GM12878 (cell line): Measurements from ENCODE around the gene ACRBP. TPM values are rescaled to one million over a fixed set of nuclear protein-coding genes. Genes with fewer than 3 reads are reported as not detected.
A peak's percentile ranks its signal among the peaks of the same experiment; 100 is the strongest.

ENCODE experiments used
- ATAC-seq: fragments of 200-7000 bp; cut with Tn5 transposase; 3 replicates; pipeline ENCODE4 v1.9.1; 2020; ENCODE audit warnings: mild to moderate bottlenecking, moderate library complexity
- BruUV-seq: library from RNA; stranded (reverse); fragments of 400-500 nt; replicated peaks from 2 replicates; lab custom pipeline; 2021; lab: Mats Ljungman, UMichigan
- CTCF ChIA-PET: fragments of 300-600 bp; sonication (Branson Sonifier 250); formaldehyde crosslinking; extraction: SDS; loops from one replicate; lab custom pipeline; 2021; ENCODE audit warnings: inconsistent platforms; lab: Yijun Ruan, JAX
- POLR2A ChIA-PET: fragments of 350-600 bp; formaldehyde crosslinking; extraction: SDS; loops from one replicate; lab custom pipeline; 2021; ENCODE audit warnings: inconsistent platforms; lab: Charles Lee
- RAD21 ChIA-PET: fragments of 300-600 bp; sonication (Branson Sonifier 250); formaldehyde crosslinking; loops from one replicate; lab custom pipeline; 2023; ENCODE audit warnings: antibody characterized with exemption; ENCODE audit not compliant: unreplicated experiment; lab: Charles Lee
- SMC1A ChIA-PET: fragments of 300-600 bp; sonication (Branson Sonifier 250); formaldehyde crosslinking; loops from one replicate; lab custom pipeline; 2023; ENCODE audit not compliant: unreplicated experiment, uncharacterized antibody; lab: Charles Lee
- DNase-seq: peaks from one replicate; pipeline ENCODE4 v3.0.0-alpha.2; 2011; ENCODE audit warnings: low read depth, low spot score
- FAIRE-seq: peaks from 3 replicates; lab custom pipeline; 2011; peaks lifted over from hg19 to GRCh38; lab: Jason Lieb, UNC
- H2AFZ ChIP-seq: 2 replicates; pipeline ENCODE4 v1.6.0; 2011; ENCODE audit warnings: low read depth, low read length, control low read depth; ENCODE audit not compliant: control insufficient read depth
- H3K27ac ChIP-seq: 2 replicates; pipeline ENCODE4 v1.5.1; 2011; ENCODE audit warnings: control low read depth; ENCODE audit not compliant: control insufficient read depth, insufficient read depth
- H3K27me3 ChIP-seq, 2 experiments: replicated peaks in 1 of 2; 2 replicates each; pipeline versions ENCODE4 v1.6.0 to v1.6.1; 2011; ENCODE audit warnings: low read length in 1 of 2; ENCODE audit not compliant: control insufficient read depth in 2 of 2, insufficient read depth in 2 of 2
- H3K36me3 ChIP-seq, 2 experiments: 2 replicates each; pipeline ENCODE4 v1.5.1; 2011; ENCODE audit warnings: low read length in 1 of 2; ENCODE audit not compliant: control insufficient read depth in 2 of 2, insufficient read depth in 2 of 2
- H3K4me1 ChIP-seq: 2 replicates; pipeline ENCODE4 v1.6.1; 2011; ENCODE audit warnings: mild to moderate bottlenecking, low read length, moderate library complexity, mixed read lengths; ENCODE audit not compliant: control insufficient read depth, insufficient read depth
- H3K4me2 ChIP-seq: 2 replicates; pipeline ENCODE4 v1.6.0; 2011; ENCODE audit warnings: control low read depth; ENCODE audit not compliant: control insufficient read depth, insufficient read depth
- H3K4me3 ChIP-seq: fragments of 200-600 bp; sonication (generic); 2 replicates; pipeline ENCODE4 v1.5.1; 2016
- H3K79me2 ChIP-seq: 2 replicates; pipeline ENCODE4 v1.6.0; 2011; ENCODE audit warnings: low read length; ENCODE audit not compliant: control insufficient read depth, insufficient read depth
- H3K9ac ChIP-seq: 2 replicates; pipeline ENCODE4 v1.8.0; 2011; ENCODE audit warnings: low read length, control low read depth, mixed read lengths; ENCODE audit not compliant: control insufficient read depth, insufficient read depth
- H3K9me3 ChIP-seq: replicated peaks from 3 replicates; pipeline ENCODE4 v1.5.1; 2011; ENCODE audit warnings: mild to moderate bottlenecking, low read length; ENCODE audit not compliant: control insufficient read depth, insufficient read depth
- H4K20me1 ChIP-seq: 2 replicates; pipeline ENCODE4 v1.6.0; 2011; ENCODE audit not compliant: control insufficient read depth, insufficient read depth
- CBX3 ChIP-seq: fragments of 200-600 bp; sonication (generic); IDR thresholded peaks from 2 replicates; pipeline ENCODE4 v1.6.1; 2016; ENCODE audit warnings: low read depth, borderline replicate concordance
- CTCF ChIP-seq, 3 experiments: IDR thresholded peaks in 2 of 3; conservative IDR thresholded peaks in 1 of 3; 2 replicates each; pipeline ENCODE4 v1.5.1; 2011; ENCODE audit warnings: low read depth in 3 of 3, low read length in 3 of 3, mild to moderate bottlenecking in 3 of 3, control low read depth in 2 of 3, moderate library complexity in 2 of 3, inconsistent platforms in 1 of 3, mixed read lengths in 1 of 3; ENCODE audit not compliant: control insufficient read depth in 2 of 3, insufficient read depth in 1 of 3; ENCODE audit errors: extremely low read depth in 1 of 3
- ELK1 ChIP-seq: IDR thresholded peaks from 2 replicates; pipeline ENCODE4 v1.6.1; 2012; ENCODE audit warnings: low read depth, low read length, improper control_type of control experiment
- FOXM1 ChIP-seq: IDR thresholded peaks from 2 replicates; pipeline ENCODE4 v1.6.1; 2012; ENCODE audit warnings: low read depth, mild to moderate bottlenecking, inconsistent platforms, low read length, moderate library complexity
- GATAD2B ChIP-seq: fragments of 450-650 bp; conservative IDR thresholded peaks from 2 replicates; pipeline ENCODE4 v1.6.1; 2017; ENCODE audit warnings: low read depth, mild to moderate bottlenecking, moderate library complexity
- IRF4 ChIP-seq: IDR thresholded peaks from 2 replicates; pipeline ENCODE4 v1.6.1; 2011; ENCODE audit warnings: low read depth, low read length
- JUNB ChIP-seq: IDR thresholded peaks from 2 replicates; pipeline ENCODE4 v1.6.1; 2016; ENCODE audit warnings: antibody characterized with exemption, mild to moderate bottlenecking
- MEF2B ChIP-seq: fragments of 450-650 bp; IDR thresholded peaks from 2 replicates; pipeline ENCODE4 v1.6.1; 2018; ENCODE audit warnings: mild to moderate bottlenecking, moderate library complexity; ENCODE audit not compliant: partially characterized antibody, poor library complexity, severe bottlenecking
- MYC ChIP-seq: IDR thresholded peaks from 2 replicates; pipeline ENCODE4 v1.6.1; 2011; ENCODE audit warnings: mild to moderate bottlenecking, low read length, moderate library complexity, inconsistent platforms; ENCODE audit not compliant: insufficient read depth, insufficient replicate concordance, insufficient read length, severe bottlenecking
- NFXL1 ChIP-seq: fragments of 450-650 bp; IDR thresholded peaks from 2 replicates; pipeline ENCODE4 v1.6.1; 2017; ENCODE audit warnings: antibody characterized with exemption, mild to moderate bottlenecking, borderline replicate concordance
- PML ChIP-seq: IDR thresholded peaks from 2 replicates; pipeline ENCODE4 v1.6.1; 2012; ENCODE audit warnings: low read length, inconsistent platforms
- RAD21 ChIP-seq: IDR thresholded peaks from 2 replicates; pipeline ENCODE4 v1.6.1; 2011; ENCODE audit warnings: mild to moderate bottlenecking, low read depth, low read length, moderate library complexity; ENCODE audit not compliant: insufficient read depth
- SMC3 ChIP-seq: IDR thresholded peaks from 2 replicates; pipeline ENCODE4 v1.6.1; 2011; ENCODE audit warnings: low read length, improper control_type of control experiment, borderline replicate concordance
- TAF1 ChIP-seq: IDR thresholded peaks from 2 replicates; pipeline ENCODE4 v1.6.1; 2011; ENCODE audit warnings: mild to moderate bottlenecking, low read depth, low read length, borderline replicate concordance
- USF2 ChIP-seq: IDR thresholded peaks from 2 replicates; pipeline ENCODE4 v1.6.1; 2011; ENCODE audit warnings: low read depth, low read length, improper control_type of control experiment, borderline replicate concordance
- ZBTB33 ChIP-seq: fragments of 450-650 bp; IDR thresholded peaks from 2 replicates; pipeline ENCODE4 v1.6.1; 2017; ENCODE audit warnings: mild to moderate bottlenecking
- ZNF217 ChIP-seq: fragments of 450-650 bp; IDR thresholded peaks from 2 replicates; pipeline ENCODE4 v1.6.1; 2017; ENCODE audit warnings: antibody characterized with exemption, mild to moderate bottlenecking
- WGBS: methylation state at CpG from one replicate; pipeline ENCODE4 v1.1.6; 2016; ENCODE audit warnings: low lambda C conversion rate; ENCODE audit not compliant: insufficient replicate concordance, insufficient coverage; ENCODE audit errors: missing lambda C conversion rate; 5-methylcytosine and 5-hydroxymethylcytosine counted together
- in situ Hi-C: fragments of 300-500 bp; cut with MboI; formaldehyde crosslinking; loops from 9 replicates; pipeline ENCODE4 v1.14.3; 2018; ENCODE audit warnings: mixed read lengths
- intact Hi-C: fragments of 100-400 bp; cut with micrococcal nuclease; formaldehyde crosslinking; loops from one replicate; pipeline ENCODE4 v1.14.2; 2022; ENCODE audit not compliant: unreplicated experiment
- polyA plus RNA-seq, 11 experiments: library from polyadenylated mRNA; depleted of rRNA in 4 of 11; unstranded in 6 of 11; stranded (reverse) in 5 of 11; fragments of >200 nt; fragmentation: Nextera tagmentation in 4 of 11; fragmentation: Illumina TruSeq in 1 of 11; extraction: Ambion mirVana in 4 of 11; extraction: Trizol in 1 of 11; gene quantifications; 1 replicate in 1 of 11; 2 replicates in 10 of 11; pipeline versions ENCODE4 v1.2.1 to v1.2.3, GENCODE V29; 2011 to 2016; ENCODE audit warnings: inconsistent platforms in 2 of 11, missing spikeins in 2 of 11, low read depth in 1 of 11
- total RNA-seq, 4 experiments: library from RNA; depleted of rRNA in 3 of 4; stranded (reverse); fragments of >200 nt in 3 of 4; fragmentation: Illumina TruSeq in 1 of 4; extraction: Trizol in 1 of 4; gene quantifications; 2 replicates each; pipeline versions ENCODE4 v1.2.1 to v1.2.3, GENCODE V29; 2013 to 2021

ACRBP gene
- total and polyA plus RNA-seq, 10 of the 15 experiments (the other 5 are each of a cell fraction or from before 2014, with no cell fraction given), result 0.54 to 1.4 (median 0.87) TPM

GRCh38 chr12:6684609-6685008 lies 37.4 kb upstream of the ACRBP start:
- 53% methylated on average over 6 of the region's 6 CpGs for WGBS
- no TSS peak for BruUV-seq
- in situ Hi-C loops, result loop anchor here (5.0 kb wide), 1 partner anchor 67 kb away; no protein-coding TSS in a partner anchor
- Histone ChIP-seq H4K20me1 (0 out of 2 replicates have a peak, but pooled peaks cover 6% of the 10 kb centered on the region), H3K27me3 (no peaks in the 10 kb centered on the region), H3K4me3 (no peak overlapping the region), H3K27ac (no peak overlapping the region), H3K4me1 (peaks cover 10% of the 10 kb centered on the region; the same call in 1 of the 2 replicates), H3K9ac (no peak overlapping the region), H3K36me3 (peaks cover under 1 to 13% of the 10 kb centered on the region in 2 experiments; a peak in 3 of 4 replicates), H3K79me2 (peaks cover 81% of the 10 kb centered on the region), H3K4me2 (peak overlapping the region; percentile 31; the same call in 1 of the 2 replicates), H3K9me3 (no peaks in the 10 kb centered on the region), H2AFZ (no peak overlapping the region)
- ATAC-seq (peak; percentile 15), FAIRE-seq (no peak), DNase-seq (no peak)
- CTCF ChIA-PET, result interaction anchor here (0.6 to 4.3 kb wide), 36 partner anchors 10 to 261 kb away, joined by 3 to 24 read pairs (median 7); partner anchors contain the start of gene NOP2
- SMC1A ChIA-PET, result interaction anchor here (0.6 to 2.2 kb wide), 23 partner anchors 10 to 362 kb away, joined by 3 to 13 read pairs (median 5); partner anchors contain the start of gene LPAR5
- intact Hi-C loops, result loop anchor here (1.0 to 5.0 kb wide), 3 partner anchors 67 to 168 kb away; partner anchors contain the start of genes CDCA3, NOP2 and USP5
- RAD21 ChIA-PET, result interaction anchor here (0.6 to 2.0 kb wide), 14 partner anchors 23 to 127 kb away, joined by 3 to 7 read pairs (median 3); partner anchors contain the start of genes COPS7A and LPAR5
- POLR2A ChIA-PET, result interaction anchor here (0.5 to 1.0 kb wide), 4 partner anchors 62 to 89 kb away, joined by 3 to 8 read pairs (median 3); no protein-coding TSS in a partner anchor
- TF ChIP-seq NFXL1 (no peak), FOXM1 (no peak), MYC (no peak), IRF4 (peak; percentile 33; the same call in 1 of the 2 replicates), CBX3 (no peak), JUNB (peak; percentile 9; the same call in 1 of the 2 replicates), CTCF (IDR thresholded peaks at IDR 0.05 in 2 of 3, conservative IDR thresholded peaks at IDR 0.05 in 1 of 3; ENCODE audit: control insufficient read depth in 2 of 3, extremely low read depth in 1 of 3, insufficient read depth in 1 of 3, low read depth in 3 of 3, low read length in 3 of 3) (peak; percentile 55 to 63 (median 59); a peak in 5 of 6 replicates), ELK1 (no peak), SMC3 (peak; percentile 29; the same call in 1 of the 2 replicates), GATAD2B (no peak), TAF1 (no peak), USF2 (no peak), PML (no peak), RAD21 (peak; percentile 59), MEF2B (no peak), ZNF217 (no peak), ZBTB33 (0 out of 2 replicates have a peak, but pooled peaks have one; percentile 19)
